Caco-2 (cell line): Measurements from ENCODE around the gene NRDC. TPM values are rescaled to one million over a fixed set of nuclear protein-coding genes. Genes with fewer than 3 reads are reported as not detected.

ENCODE experiments used
- BruUV-seq: library from RNA; stranded (reverse); fragments of 400-500 nt; replicated peaks from 2 replicates; lab custom pipeline; 2021; lab: Mats Ljungman, UMichigan
- CTCF ChIA-PET: fragments of 300-600 bp; sonication (Branson Sonifier 250); formaldehyde crosslinking; loops from one replicate; lab custom pipeline; 2022; ENCODE audit warnings: antibody characterized with exemption; lab: Charles Lee
- POLR2A ChIA-PET: fragments of 300-600 bp; sonication (Branson Sonifier 250); formaldehyde crosslinking; loops from one replicate; lab custom pipeline; 2022; ENCODE audit warnings: antibody characterized with exemption; lab: Charles Lee
- DNase-seq, 2 experiments: peaks; one replicate each; pipeline versions ENCODE4 v3.0.0 to v3.0.0-alpha.2; 2020 to 2022
- H3K27me3 ChIP-seq: replicated peaks from 2 replicates; pipeline ENCODE4 v1.6.0; 2011; ENCODE audit warnings: low read length; ENCODE audit not compliant: control insufficient read depth, insufficient read depth
- H3K36me3 ChIP-seq: 2 replicates; pipeline ENCODE4 v1.5.1; 2011; ENCODE audit warnings: low read length; ENCODE audit not compliant: control insufficient read depth, insufficient read depth
- H3K4me1 ChIP-seq: fragments of 250-450 bp; sonication (Bioruptor Pico); 2 replicates; pipeline ENCODE4 v1.5.1; 2020; ENCODE audit warnings: mild to moderate bottlenecking
- H3K4me3 ChIP-seq: 2 replicates; pipeline ENCODE4 v1.5.1; 2011; ENCODE audit warnings: low read depth, mild to moderate bottlenecking, control low read depth, low read length
- H3K9me3 ChIP-seq: fragments of 250-450 bp; sonication (Bioruptor Pico); 2 replicates; pipeline ENCODE4 v1.5.1; 2020; ENCODE audit warnings: mild to moderate bottlenecking, moderate library complexity
- H3K27ac Mint-ChIP-seq: one replicate; pipeline ENCODE4 v1.8.0; 2022; ENCODE audit warnings: mixed read lengths; ENCODE audit not compliant: unreplicated experiment
- H3K27me3 Mint-ChIP-seq: one replicate; pipeline ENCODE4 v1.8.0; 2022; ENCODE audit warnings: mixed read lengths; ENCODE audit not compliant: insufficient read depth, unreplicated experiment
- H3K36me3 Mint-ChIP-seq: one replicate; pipeline ENCODE4 v1.8.0; 2022; ENCODE audit warnings: mild to moderate bottlenecking, mixed read lengths; ENCODE audit not compliant: insufficient read depth, unreplicated experiment
- H3K4me1 Mint-ChIP-seq: one replicate; pipeline ENCODE4 v1.8.0; 2022; ENCODE audit warnings: low read depth, mixed read lengths; ENCODE audit not compliant: unreplicated experiment
- H3K4me3 Mint-ChIP-seq: one replicate; pipeline ENCODE4 v1.8.0; 2022; ENCODE audit warnings: mild to moderate bottlenecking, moderate library complexity, mixed read lengths; ENCODE audit not compliant: unreplicated experiment
- H3K9me3 Mint-ChIP-seq: one replicate; pipeline ENCODE4 v1.8.0; 2022; ENCODE audit warnings: mixed read lengths; ENCODE audit not compliant: unreplicated experiment
- CTCF ChIP-seq, 2 experiments: fragments of 200-600 bp in 1 of 2; IDR thresholded peaks; 1 replicate in 1 of 2; 2 replicates in 1 of 2; pipeline versions ENCODE4 v1.5.1 to v1.8.0; 2011 to 2022; ENCODE audit warnings: antibody characterized with exemption in 1 of 2, control low read depth in 1 of 2, inconsistent platforms in 1 of 2, low read depth in 1 of 2, low read length in 1 of 2, mild to moderate bottlenecking in 1 of 2, moderate library complexity in 1 of 2; ENCODE audit not compliant: insufficient read depth in 1 of 2, severe bottlenecking in 1 of 2, unreplicated experiment in 1 of 2
- intact Hi-C: fragments of 100-400 bp; cut with micrococcal nuclease; formaldehyde crosslinking; loops from one replicate; pipeline ENCODE4 v1.10.0; 2022; ENCODE audit not compliant: unreplicated experiment
- microRNA-seq: library from miRNA; unstranded; fragments of <30 nt; microRNA quantifications from one replicate; pipeline ENCODE4 v1.2.0, GENCODE V29; 2022
- total RNA-seq: library from RNA; stranded (reverse); gene quantifications from 2 replicates; pipeline ENCODE4 v1.2.3, GENCODE V29; 2022

NRDC gene
- total RNA-seq, 1 experiment from 2014 or later = 109 TPM

GRCh38 chr1:51744506-51745303 is 133.8 kb downstream of the NRDC start:
- Histone ChIP-seq H3K9me3 (no peaks in the 10 kb centered on the region), H3K4me1 (no peaks in the 10 kb centered on the region), H3K4me3 (no peak overlapping the region), H3K36me3 (no peaks in the 10 kb centered on the region), H3K27me3 (no peaks in the 10 kb centered on the region)
- DNase-seq = no peak
- POLR2A ChIA-PET = no interaction called here
- no peaks in the 10 kb centered on the region for H3K27me3 Mint-ChIP-seq
- H3K4me3 Mint-ChIP-seq = no peak overlapping the region
- no TSS peak for BruUV-seq
- peaks cover 13% of the 10 kb centered on the region for H3K36me3 Mint-ChIP-seq
- H3K27ac Mint-ChIP-seq = no peak overlapping the region
- CTCF ChIA-PET = no interaction called here
- no peak for TF ChIP-seq CTCF (IDR thresholded peaks at IDR 0.05; ENCODE audit: insufficient read depth in 1 of 2, low read depth in 1 of 2, low read length in 1 of 2, severe bottlenecking in 1 of 2, unreplicated experiment in 1 of 2)
- no peaks in the 10 kb centered on the region for H3K9me3 Mint-ChIP-seq
- H3K4me1 Mint-ChIP-seq = no peaks in the 10 kb centered on the region
- intact Hi-C loops = no loop called here

GRCh38 chr1:51741121-51741681 is 137.3 kb downstream of the NRDC start:
- Histone ChIP-seq H3K9me3 (no peaks in the 10 kb centered on the region), H3K36me3 (no peaks in the 10 kb centered on the region), H3K4me1 (peaks cover 16% of the 10 kb centered on the region), H3K4me3 (no peak overlapping the region), H3K27me3 (no peaks in the 10 kb centered on the region)
- BruUV-seq = no TSS peak
- H3K27me3 Mint-ChIP-seq = no peaks in the 10 kb centered on the region
- no peak overlapping the region for H3K4me3 Mint-ChIP-seq
- no peaks in the 10 kb centered on the region for H3K9me3 Mint-ChIP-seq
- no peak for DNase-seq
- H3K36me3 Mint-ChIP-seq = peaks cover 5% of the 10 kb centered on the region
- intact Hi-C loops = no loop called here
- no peak overlapping the region for H3K27ac Mint-ChIP-seq
- ChIA-PET CTCF (interaction anchor here (0.6 kb wide), 1 partner anchor 172 kb away, joined by 6 read pairs; no protein-coding TSS in a partner anchor), POLR2A (no interaction called here)
- TF ChIP-seq CTCF (IDR thresholded peaks at IDR 0.05; ENCODE audit: insufficient read depth in 1 of 2, low read depth in 1 of 2, low read length in 1 of 2, severe bottlenecking in 1 of 2, unreplicated experiment in 1 of 2) = no peak
- H3K4me1 Mint-ChIP-seq = peaks cover 7% of the 10 kb centered on the region

DNA sequence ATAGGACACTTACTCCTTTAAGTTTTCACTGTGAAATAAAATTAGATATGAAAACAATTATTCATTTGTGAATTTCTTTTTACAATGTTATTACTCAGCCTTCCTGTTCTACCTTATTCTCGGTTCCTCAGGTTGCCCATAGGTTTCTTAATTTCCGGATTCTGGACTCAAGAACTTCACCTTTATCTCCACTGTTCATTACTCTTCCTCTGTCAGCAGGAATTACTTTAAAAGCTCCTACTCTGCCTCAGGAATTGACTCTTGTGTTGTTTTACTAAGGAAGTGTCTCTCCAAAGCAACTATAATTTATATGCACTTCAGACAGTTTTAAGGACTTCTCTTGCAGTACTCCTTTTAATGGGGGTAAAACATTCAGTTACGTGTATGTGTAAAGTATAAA is 137.9 kb downstream of the NRDC start:
- Histone ChIP-seq H3K4me1 (peaks cover 16% of the 10 kb centered on the region), H3K4me3 (no peak overlapping the region), H3K36me3 (no peaks in the 10 kb centered on the region), H3K9me3 (no peaks in the 10 kb centered on the region), H3K27me3 (no peaks in the 10 kb centered on the region)
- H3K4me1 Mint-ChIP-seq = peaks cover 7% of the 10 kb centered on the region
- BruUV-seq = no TSS peak
- CTCF ChIA-PET = interaction anchor here (0.6 kb wide), 1 partner anchor 171 kb away, joined by 6 read pairs; no protein-coding TSS in a partner anchor
- DNase-seq = no peak
- H3K36me3 Mint-ChIP-seq = peaks cover 5% of the 10 kb centered on the region
- no peaks in the 10 kb centered on the region for H3K9me3 Mint-ChIP-seq
- POLR2A ChIA-PET = no interaction called here
- intact Hi-C loops = no loop called here
- TF ChIP-seq CTCF (IDR thresholded peaks at IDR 0.05; ENCODE audit: insufficient read depth in 1 of 2, low read depth in 1 of 2, low read length in 1 of 2, severe bottlenecking in 1 of 2, unreplicated experiment in 1 of 2) = no peak
- H3K4me3 Mint-ChIP-seq = no peak overlapping the region
- no peak overlapping the region for H3K27ac Mint-ChIP-seq
- no peaks in the 10 kb centered on the region for H3K27me3 Mint-ChIP-seq

Small RNA genes within 50 kb of the gene (microRNA-seq; reads per million reads assigned to microRNA genes)
- gene MIR761 = not detected

Other genes with a start within 250 kb of the NRDC start
- 11.6 and 13.6 TPM in 2 replicates for gene RAB3B, start 112.0 kb upstream of the NRDC start, total RNA-seq
- gene KTI12, start 155.1 kb upstream of the NRDC start, total RNA-seq = 10.1 and 11.8 TPM in 2 replicates
- gene TXNDC12, start 176.5 kb upstream of the NRDC start, total RNA-seq = 54.3 and 61.1 TPM in 2 replicates
- 55.3 and 73.7 TPM in 2 replicates for gene BTF3L4, start 177.6 kb upstream of the NRDC start, total RNA-seq